ENCODE results near the gene SUSD1.
"Not testable (repeated sequence)": the region's sequence is repeated elsewhere in the genome, so short reads cannot be mapped to it uniquely, and the experiment has no call there.

SUSD1 gene

GRCh38 chr9:112145886-112146285, 29.2 kb downstream of the SUSD1 start:
- Histone ChIP-seq H3K4me3 (ENCODE audit: low read depth in 1 of 2, low read length in 2 of 2) (no peak overlapping the region), H3K4me1 (ENCODE audit: control insufficient read depth in 1 of 2, insufficient read depth in 2 of 2, low read length in 2 of 2) (no peaks in the 10 kb centered on the region), H3K9me3 (ENCODE audit: control insufficient read depth in 1 of 2, low read length in 2 of 2) (no peaks in the 10 kb centered on the region), H3K27ac (ENCODE audit: low read length) (no peak overlapping the region), H3K27me3 (ENCODE audit: low read depth, low read length) (no peaks in the 10 kb centered on the region), H3K36me3 (ENCODE audit: control insufficient read depth in 1 of 2, insufficient read depth in 2 of 2, low read length in 2 of 2) (peaks cover 0 to 14% of the 10 kb centered on the region in 2 donors)

- no peaks in the 10 kb centered on the region for H3K9me3 ChIP-seq (ENCODE audit: control insufficient read depth in 1 of 2, low read length in 2 of 2)
- H3K4me3 ChIP-seq (ENCODE audit: low read depth in 1 of 2, low read length in 2 of 2) = no peak overlapping the region
- H3K27me3 ChIP-seq (ENCODE audit: low read depth, low read length) = no peaks in the 10 kb centered on the region
- H3K36me3 ChIP-seq (ENCODE audit: control insufficient read depth in 1 of 2, insufficient read depth in 2 of 2, low read length in 2 of 2) = peaks cover 0 to 10% of the 10 kb centered on the region in 2 donors
- no peaks in the 10 kb centered on the region for H3K4me1 ChIP-seq (ENCODE audit: control insufficient read depth in 1 of 2, insufficient read depth in 2 of 2, low read length in 2 of 2)
- no peak overlapping the region for H3K27ac ChIP-seq (ENCODE audit: low read length)
Measured at GRCh38 chr9:112144807-112145206, 30.3 kb downstream of the SUSD1 start.

- H3K4me1 ChIP-seq (ENCODE audit: control insufficient read depth in 1 of 2, insufficient read depth in 2 of 2, low read length in 2 of 2) = no peaks in the 10 kb centered on the region
- H3K27ac ChIP-seq (ENCODE audit: low read length) = no peak overlapping the region
- peaks cover 0 to 5% of the 10 kb centered on the region in 2 donors for H3K36me3 ChIP-seq (ENCODE audit: control insufficient read depth in 1 of 2, insufficient read depth in 2 of 2, low read length in 2 of 2)
- H3K9me3 ChIP-seq (ENCODE audit: control insufficient read depth in 1 of 2, low read length in 2 of 2) = no peaks in the 10 kb centered on the region
- no peak overlapping the region for H3K4me3 ChIP-seq (ENCODE audit: low read depth in 1 of 2, low read length in 2 of 2)
- no peaks in the 10 kb centered on the region for H3K27me3 ChIP-seq (ENCODE audit: low read depth, low read length)
Measured at GRCh38 chr9:112142420-112142819, 32.7 kb downstream of the SUSD1 start.

- Histone ChIP-seq H3K4me3 (ENCODE audit: low read depth in 1 of 2, low read length in 2 of 2) (no peak overlapping the region), H3K36me3 (ENCODE audit: control insufficient read depth in 1 of 2, insufficient read depth in 2 of 2, low read length in 2 of 2) (peaks cover 0 to 5% of the 10 kb centered on the region in 2 donors), H3K4me1 (ENCODE audit: control insufficient read depth in 1 of 2, insufficient read depth in 2 of 2, low read length in 2 of 2) (no peaks in the 10 kb centered on the region), H3K27ac (ENCODE audit: low read length) (no peak overlapping the region), H3K27me3 (ENCODE audit: low read depth, low read length) (no peaks in the 10 kb centered on the region), H3K9me3 (ENCODE audit: control insufficient read depth in 1 of 2, low read length in 2 of 2) (no peaks in the 10 kb centered on the region)
Measured at GRCh38 chr9:112140936-112141335, 34.2 kb downstream of the SUSD1 start.

- peaks cover 0 to 1% of the 10 kb centered on the region in 2 donors for H3K36me3 ChIP-seq (ENCODE audit: control insufficient read depth in 1 of 2, insufficient read depth in 2 of 2, low read length in 2 of 2)
- H3K4me1 ChIP-seq (ENCODE audit: control insufficient read depth in 1 of 2, insufficient read depth in 2 of 2, low read length in 2 of 2) = no peaks in the 10 kb centered on the region
- H3K27me3 ChIP-seq (ENCODE audit: low read depth, low read length) = no peaks in the 10 kb centered on the region
- no peak overlapping the region for H3K4me3 ChIP-seq (ENCODE audit: low read depth in 1 of 2, low read length in 2 of 2)
- peaks cover 0 to 6% of the 10 kb centered on the region in 2 donors for H3K9me3 ChIP-seq (ENCODE audit: control insufficient read depth in 1 of 2, low read length in 2 of 2)
- H3K27ac ChIP-seq (ENCODE audit: low read length) = no peak overlapping the region
Measured at GRCh38 chr9:112137066-112137465, 38.0 kb downstream of the SUSD1 start.

- Histone ChIP-seq H3K4me3 (ENCODE audit: low read depth in 1 of 2, low read length in 2 of 2) (no peak overlapping the region), H3K9me3 (ENCODE audit: control insufficient read depth in 1 of 2, low read length in 2 of 2) (peaks cover 0 to 6% of the 10 kb centered on the region in 2 donors), H3K4me1 (ENCODE audit: control insufficient read depth in 1 of 2, insufficient read depth in 2 of 2, low read length in 2 of 2) (no peaks in the 10 kb centered on the region), H3K27me3 (ENCODE audit: low read depth, low read length) (no peaks in the 10 kb centered on the region), H3K36me3 (ENCODE audit: control insufficient read depth in 1 of 2, insufficient read depth in 2 of 2, low read length in 2 of 2) (no peaks in the 10 kb centered on the region), H3K27ac (ENCODE audit: low read length) (no peak overlapping the region)
Measured at GRCh38 chr9:112135706-112136105, 39.4 kb downstream of the SUSD1 start.

GRCh38 chr9:112133806-112134205, 41.3 kb downstream of the SUSD1 start:
- H3K4me3 ChIP-seq (ENCODE audit: low read depth in 1 of 2, low read length in 2 of 2); H3K9me3 ChIP-seq (ENCODE audit: control insufficient read depth in 1 of 2, low read length in 2 of 2); H3K27me3 ChIP-seq (ENCODE audit: low read depth, low read length); H3K4me1 ChIP-seq (ENCODE audit: control insufficient read depth in 1 of 2, insufficient read depth in 2 of 2, low read length in 2 of 2); H3K27ac ChIP-seq (ENCODE audit: low read length); H3K36me3 ChIP-seq (ENCODE audit: control insufficient read depth in 1 of 2, insufficient read depth in 2 of 2, low read length in 2 of 2): not testable (repeated sequence)

GRCh38 chr9:112132356-112132755, 42.7 kb downstream of the SUSD1 start:
- Histone ChIP-seq H3K4me3 (ENCODE audit: low read depth in 1 of 2, low read length in 2 of 2) (no peak overlapping the region), H3K9me3 (ENCODE audit: control insufficient read depth in 1 of 2, low read length in 2 of 2) (peaks cover 0 to 6% of the 10 kb centered on the region in 2 donors), H3K27ac (ENCODE audit: low read length) (no peak overlapping the region), H3K27me3 (ENCODE audit: low read depth, low read length) (no peaks in the 10 kb centered on the region), H3K4me1 (ENCODE audit: control insufficient read depth in 1 of 2, insufficient read depth in 2 of 2, low read length in 2 of 2) (no peaks in the 10 kb centered on the region), H3K36me3 (ENCODE audit: control insufficient read depth in 1 of 2, insufficient read depth in 2 of 2, low read length in 2 of 2) (no peaks in the 10 kb centered on the region)

GRCh38 chr9:112130997-112131396, 44.1 kb downstream of the SUSD1 start:
- Histone ChIP-seq H3K4me3 (ENCODE audit: low read depth in 1 of 2, low read length in 2 of 2) (no peak overlapping the region), H3K4me1 (ENCODE audit: control insufficient read depth in 1 of 2, insufficient read depth in 2 of 2, low read length in 2 of 2) (no peaks in the 10 kb centered on the region), H3K27ac (ENCODE audit: low read length) (no peak overlapping the region), H3K27me3 (ENCODE audit: low read depth, low read length) (no peaks in the 10 kb centered on the region), H3K36me3 (ENCODE audit: control insufficient read depth in 1 of 2, insufficient read depth in 2 of 2, low read length in 2 of 2) (no peaks in the 10 kb centered on the region), H3K9me3 (ENCODE audit: control insufficient read depth in 1 of 2, low read length in 2 of 2) (peaks cover 0 to 6% of the 10 kb centered on the region in 2 donors)

GRCh38 chr9:112130347-112130746, 44.8 kb downstream of the SUSD1 start:
- H3K27me3 ChIP-seq (ENCODE audit: low read depth, low read length) = no peaks in the 10 kb centered on the region
- H3K27ac ChIP-seq (ENCODE audit: low read length) = no peak overlapping the region
- H3K4me1 ChIP-seq (ENCODE audit: control insufficient read depth in 1 of 2, insufficient read depth in 2 of 2, low read length in 2 of 2) = no peaks in the 10 kb centered on the region
- H3K9me3 ChIP-seq (ENCODE audit: control insufficient read depth in 1 of 2, low read length in 2 of 2) = peaks cover 0 to 6% of the 10 kb centered on the region in 2 donors
- no peaks in the 10 kb centered on the region for H3K36me3 ChIP-seq (ENCODE audit: control insufficient read depth in 1 of 2, insufficient read depth in 2 of 2, low read length in 2 of 2)
- H3K4me3 ChIP-seq (ENCODE audit: low read depth in 1 of 2, low read length in 2 of 2) = no peak overlapping the region

- H3K36me3 ChIP-seq (ENCODE audit: control insufficient read depth in 1 of 2, insufficient read depth in 2 of 2, low read length in 2 of 2) = no peaks in the 10 kb centered on the region
- H3K27ac ChIP-seq (ENCODE audit: low read length) = no peak overlapping the region
- H3K9me3 ChIP-seq (ENCODE audit: control insufficient read depth in 1 of 2, low read length in 2 of 2) = peaks cover 0 to 6% of the 10 kb centered on the region in 2 donors
- H3K4me3 ChIP-seq (ENCODE audit: low read depth in 1 of 2, low read length in 2 of 2) = no peak overlapping the region
- H3K27me3 ChIP-seq (ENCODE audit: low read depth, low read length) = no peaks in the 10 kb centered on the region
- H3K4me1 ChIP-seq (ENCODE audit: control insufficient read depth in 1 of 2, insufficient read depth in 2 of 2, low read length in 2 of 2) = no peaks in the 10 kb centered on the region
Measured at GRCh38 chr9:112129246-112129645, 45.9 kb downstream of the SUSD1 start.

- not testable (repeated sequence) for H3K4me3 ChIP-seq (ENCODE audit: low read depth in 1 of 2, low read length in 2 of 2); H3K36me3 ChIP-seq (ENCODE audit: control insufficient read depth in 1 of 2, insufficient read depth in 2 of 2, low read length in 2 of 2); H3K9me3 ChIP-seq (ENCODE audit: control insufficient read depth in 1 of 2, low read length in 2 of 2); H3K27me3 ChIP-seq (ENCODE audit: low read depth, low read length); H3K27ac ChIP-seq (ENCODE audit: low read length); H3K4me1 ChIP-seq (ENCODE audit: control insufficient read depth in 1 of 2, insufficient read depth in 2 of 2, low read length in 2 of 2)
Measured at GRCh38 chr9:112128399-112128798, 46.7 kb downstream of the SUSD1 start.
